ENCODE measurements around the gene COL25A1. TPM values are rescaled to one million over a fixed set of nuclear protein-coding genes. Genes with fewer than 3 reads are reported as not detected.

The COL25A1 gene
- 1.5 TPM for total RNA-seq
- polyA plus RNA-seq, result 0.75 TPM
- long read RNA-seq, donor 1, result 0 reads
- long read RNA-seq, donor 2, result 0 reads
- long read RNA-seq, donor 3, result 0 reads
- long read RNA-seq, donor 4, result 0 reads
- long read RNA-seq, donor 5, result 0 reads
- long read RNA-seq, donor 6, result 0 reads
- long read RNA-seq, donor 7, result 0 reads
- long read RNA-seq, donor 8, result 0 reads
- long read RNA-seq, donor 9, result 0 reads
- long read RNA-seq, donor 10, result 0 reads

DNA sequence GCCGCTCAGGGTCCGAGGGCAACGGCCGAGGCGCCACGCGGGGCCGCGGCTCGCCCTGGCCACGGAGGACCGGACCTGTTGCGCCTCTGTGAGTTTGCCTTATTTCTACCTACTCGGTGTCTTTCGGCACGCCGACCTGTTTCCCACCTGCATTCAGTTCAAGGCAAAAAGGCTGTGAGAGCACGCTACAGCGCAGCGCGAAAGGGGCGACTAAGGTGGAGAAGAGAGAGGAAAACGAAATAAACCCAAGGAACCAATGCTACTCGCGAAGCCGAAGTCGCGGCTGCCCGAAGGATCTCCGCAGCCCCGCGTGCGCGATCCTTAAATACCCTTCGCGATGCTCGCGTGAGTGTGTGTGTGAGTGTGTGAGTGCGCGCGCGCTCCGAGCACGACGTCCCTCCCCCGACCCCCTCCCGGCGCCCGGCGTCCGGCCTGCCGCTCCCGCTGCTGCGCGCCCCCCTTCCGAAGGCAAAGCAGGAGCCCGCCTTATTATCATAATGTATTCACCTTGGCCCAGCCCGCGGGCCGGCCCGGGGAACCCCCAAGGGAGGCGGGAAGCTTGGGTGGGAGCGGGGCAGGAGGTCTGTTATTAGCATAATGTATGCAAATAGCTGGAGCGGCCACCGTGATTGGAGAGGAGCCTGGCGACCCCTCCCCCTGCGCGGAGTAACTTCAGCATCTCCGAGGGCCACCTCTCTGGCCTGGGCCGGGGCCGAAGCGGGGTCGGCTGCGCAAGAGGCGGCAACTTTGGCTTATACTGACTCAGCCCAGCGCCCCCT, at the start of gene COL25A1:
Gene COL25A1 (minus strand): TSS at position 298 of the 779 bp plus-strand sequence.
- H3K27ac ChIP-seq (ENCODE audit: low read depth in 1 of 2, low read length in 1 of 2), result no peak within 1 kb of the TSS
- H3K4me3 ChIP-seq (ENCODE audit: low read length in 2 of 2), result peak within 1 kb of the TSS; percentile 51
- peaks cover 12 to 20% of the 10 kb centered on the region in 2 donors for H3K4me1 ChIP-seq (ENCODE audit: control insufficient read depth in 2 of 2, insufficient read depth in 2 of 2, low read length in 2 of 2)
- no peaks in the 10 kb centered on the region for H3K36me3 ChIP-seq (ENCODE audit: control insufficient read depth in 2 of 2, insufficient read depth in 2 of 2, low read length in 1 of 2)
- H3K9me3 ChIP-seq (ENCODE audit: control insufficient read depth in 2 of 2, insufficient read depth in 1 of 2, low read length in 1 of 2), result peaks cover 0 to 3% of the 10 kb centered on the region in 2 donors
- H3K27me3 ChIP-seq (ENCODE audit: control insufficient read depth in 2 of 2, insufficient read depth in 1 of 2, low read length in 1 of 2), result peaks cover 33 to 38% of the 10 kb centered on the region in 2 donors
- WGBS, result 1% methylated on average over 76 of the region's 76 CpGs
- DNase-seq (ENCODE audit: low read depth in 6 of 9, low spot score in 9 of 9), result peak in 6 of 9 donors; percentile 46 to 72 (median 52)

DNA sequence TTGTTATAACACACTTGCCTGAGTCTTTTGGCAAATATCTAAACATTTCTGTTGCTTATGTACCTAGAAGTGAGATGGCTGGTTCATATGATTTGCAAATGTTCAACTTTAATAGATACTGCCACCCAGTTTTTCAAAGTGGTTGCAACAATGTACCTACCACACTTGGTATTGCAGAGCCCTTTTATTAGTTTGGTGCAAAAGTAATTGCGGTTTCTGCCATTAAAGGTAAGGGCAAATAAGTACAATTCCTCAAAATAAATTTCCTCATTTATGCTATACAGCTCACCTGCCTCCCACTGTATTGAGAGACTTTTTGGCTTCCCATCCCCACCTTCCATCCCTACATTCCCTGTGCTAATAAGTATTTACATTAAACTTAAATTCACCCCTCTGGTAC, 47.7 kb upstream of the COL25A1 start:
- Histone ChIP-seq H3K27me3 (ENCODE audit: control insufficient read depth in 2 of 2, insufficient read depth in 1 of 2, low read length in 1 of 2) (peaks cover 0 to 2% of the 10 kb centered on the region in 2 donors), H3K4me1 (ENCODE audit: control insufficient read depth in 2 of 2, insufficient read depth in 2 of 2, low read length in 2 of 2) (no peaks in the 10 kb centered on the region), H3K36me3 (ENCODE audit: control insufficient read depth in 2 of 2, insufficient read depth in 2 of 2, low read length in 1 of 2) (no peaks in the 10 kb centered on the region), H3K9me3 (ENCODE audit: control insufficient read depth in 2 of 2, insufficient read depth in 1 of 2, low read length in 1 of 2) (peaks cover 0 to 7% of the 10 kb centered on the region in 2 donors), H3K27ac (ENCODE audit: low read depth in 1 of 2, low read length in 1 of 2) (no peak overlapping the region), H3K4me3 (ENCODE audit: low read length in 2 of 2) (no peak overlapping the region)
- no peak for DNase-seq (ENCODE audit: low read depth in 6 of 9, low spot score in 9 of 9)
- WGBS, result 94% methylated on average over 1 of the region's 1 CpG

DNA sequence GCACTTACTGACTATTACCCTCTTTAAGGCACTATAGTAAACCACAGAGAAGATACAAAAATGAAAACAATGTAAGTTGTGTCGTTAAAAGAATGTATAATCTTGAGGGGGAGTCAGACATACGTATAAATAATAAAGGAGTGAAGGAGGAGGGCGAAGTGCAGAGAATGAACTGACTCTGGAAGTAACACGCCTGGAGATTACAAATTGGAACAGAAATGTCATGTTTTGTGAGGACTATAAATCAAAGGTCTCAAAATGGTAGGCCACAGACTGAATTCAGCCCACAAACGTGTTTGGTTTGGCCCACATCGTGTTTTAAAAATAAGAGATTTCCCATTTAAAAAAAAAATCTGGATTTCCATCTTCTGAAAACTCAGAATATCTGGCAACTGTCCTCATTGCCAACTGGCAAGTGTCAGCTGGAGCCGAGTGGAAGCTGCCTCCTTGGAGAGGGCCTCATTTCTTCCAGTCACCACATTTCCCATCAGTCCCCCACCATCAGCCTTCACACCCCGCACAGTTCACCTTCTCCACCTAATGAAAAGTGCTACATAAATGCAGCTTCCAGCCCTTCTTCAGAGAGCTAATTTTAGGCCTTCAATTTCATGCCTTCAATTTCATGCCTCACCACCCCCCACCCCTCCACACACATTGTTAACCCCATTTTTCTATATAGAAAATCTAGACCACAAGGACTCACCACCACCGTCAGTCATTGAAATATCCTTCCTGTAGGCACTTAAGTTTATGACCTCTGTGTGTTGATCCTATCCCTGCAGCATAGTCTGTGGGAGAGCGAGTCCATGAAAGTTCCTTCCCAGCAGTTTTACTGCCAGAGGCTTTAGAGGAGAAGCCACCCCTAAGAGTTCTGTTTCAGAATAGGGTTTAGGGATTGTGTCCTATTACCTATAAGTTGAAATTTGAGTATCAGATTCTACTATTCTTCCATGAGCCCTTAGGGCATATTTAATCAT, 32.0 kb upstream of the COL25A1 start:
- DNase-seq (ENCODE audit: low read depth in 6 of 9, low spot score in 9 of 9), result no peak
- no peaks in the 10 kb centered on the region for H3K36me3 ChIP-seq (ENCODE audit: control insufficient read depth in 2 of 2, insufficient read depth in 2 of 2, low read length in 1 of 2)
- H3K4me3 ChIP-seq (ENCODE audit: low read length in 2 of 2), result no peak overlapping the region
- WGBS, result 90% methylated on average over 10 of the region's 10 CpGs
- no peak overlapping the region for H3K27ac ChIP-seq (ENCODE audit: low read depth in 1 of 2, low read length in 1 of 2)
- no peaks in the 10 kb centered on the region for H3K4me1 ChIP-seq (ENCODE audit: control insufficient read depth in 2 of 2, insufficient read depth in 2 of 2, low read length in 2 of 2)
- H3K27me3 ChIP-seq (ENCODE audit: control insufficient read depth in 2 of 2, insufficient read depth in 1 of 2, low read length in 1 of 2), result no peaks in the 10 kb centered on the region
- no peaks in the 10 kb centered on the region for H3K9me3 ChIP-seq (ENCODE audit: control insufficient read depth in 2 of 2, insufficient read depth in 1 of 2, low read length in 1 of 2)

DNA sequence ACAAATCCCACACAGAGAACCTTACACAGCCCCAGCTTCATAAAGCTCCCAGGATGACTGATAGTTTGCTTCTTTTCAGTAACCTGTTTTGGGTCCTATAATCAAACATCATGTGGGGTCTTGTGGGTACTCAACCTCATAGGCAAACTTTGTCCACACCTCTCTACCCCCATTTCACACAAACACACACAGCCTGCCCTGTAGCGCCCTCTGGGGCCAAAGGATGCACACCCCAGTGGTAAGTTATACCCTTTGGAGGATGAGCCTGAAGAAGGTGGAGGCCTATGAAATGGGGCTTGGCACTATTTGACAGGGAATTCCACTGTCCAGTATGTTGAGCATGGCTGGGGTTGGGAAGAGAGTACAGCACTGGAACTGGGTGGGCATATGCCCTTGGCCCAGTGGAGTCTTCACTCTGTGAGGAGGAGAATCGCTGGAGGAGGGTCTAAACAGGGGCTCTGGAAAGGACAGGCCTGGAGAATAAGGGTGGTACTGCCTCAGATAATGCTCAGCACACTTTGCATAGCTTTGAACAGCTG, 30.5 kb upstream of the COL25A1 start:
- Histone ChIP-seq H3K27ac (ENCODE audit: low read depth in 1 of 2, low read length in 1 of 2) (no peak overlapping the region), H3K36me3 (ENCODE audit: control insufficient read depth in 2 of 2, insufficient read depth in 2 of 2, low read length in 1 of 2) (no peaks in the 10 kb centered on the region), H3K4me1 (ENCODE audit: control insufficient read depth in 2 of 2, insufficient read depth in 2 of 2, low read length in 2 of 2) (no peaks in the 10 kb centered on the region), H3K9me3 (ENCODE audit: control insufficient read depth in 2 of 2, insufficient read depth in 1 of 2, low read length in 1 of 2) (no peaks in the 10 kb centered on the region), H3K27me3 (ENCODE audit: control insufficient read depth in 2 of 2, insufficient read depth in 1 of 2, low read length in 1 of 2) (no peaks in the 10 kb centered on the region), H3K4me3 (ENCODE audit: low read length in 2 of 2) (no peak overlapping the region)
- peak in 4 of 9 donors; percentile 5 to 33 (median 18) for DNase-seq (ENCODE audit: low read depth in 6 of 9, low spot score in 9 of 9)
- 89% methylated on average over 2 of the region's 2 CpGs for WGBS

DNA sequence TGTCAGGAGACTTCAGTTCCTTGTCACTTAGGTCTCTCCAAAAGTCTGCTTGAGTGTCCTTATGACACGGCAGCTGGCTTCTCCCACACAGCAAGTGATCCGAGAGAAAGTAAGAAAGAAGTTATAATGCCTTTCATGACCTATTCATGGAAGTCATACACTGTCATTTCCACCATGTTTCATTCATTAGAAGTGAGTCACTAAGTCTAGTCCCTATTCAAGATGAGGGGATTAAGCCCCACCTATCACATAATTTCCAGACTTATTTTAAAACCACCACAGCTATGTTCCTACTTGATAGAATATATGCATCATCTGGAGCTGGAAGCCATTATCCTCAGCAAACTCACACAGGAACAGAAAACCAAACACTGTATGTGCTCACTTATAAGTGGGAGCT, 25.2 kb upstream of the COL25A1 start:
- WGBS, result 100% methylated on average over 2 of the region's 2 CpGs
- no peaks in the 10 kb centered on the region for H3K4me1 ChIP-seq (ENCODE audit: control insufficient read depth in 2 of 2, insufficient read depth in 2 of 2, low read length in 2 of 2)
- H3K4me3 ChIP-seq (ENCODE audit: low read length in 2 of 2), result no peak overlapping the region
- no peak overlapping the region for H3K27ac ChIP-seq (ENCODE audit: low read depth in 1 of 2, low read length in 1 of 2)
- peaks cover 0 to 8% of the 10 kb centered on the region in 2 donors for H3K9me3 ChIP-seq (ENCODE audit: control insufficient read depth in 2 of 2, insufficient read depth in 1 of 2, low read length in 1 of 2)
- H3K27me3 ChIP-seq (ENCODE audit: control insufficient read depth in 2 of 2, insufficient read depth in 1 of 2, low read length in 1 of 2), result no peaks in the 10 kb centered on the region
- DNase-seq (ENCODE audit: low read depth in 6 of 9, low spot score in 9 of 9), result no peak
- no peaks in the 10 kb centered on the region for H3K36me3 ChIP-seq (ENCODE audit: control insufficient read depth in 2 of 2, insufficient read depth in 2 of 2, low read length in 1 of 2)

DNA sequence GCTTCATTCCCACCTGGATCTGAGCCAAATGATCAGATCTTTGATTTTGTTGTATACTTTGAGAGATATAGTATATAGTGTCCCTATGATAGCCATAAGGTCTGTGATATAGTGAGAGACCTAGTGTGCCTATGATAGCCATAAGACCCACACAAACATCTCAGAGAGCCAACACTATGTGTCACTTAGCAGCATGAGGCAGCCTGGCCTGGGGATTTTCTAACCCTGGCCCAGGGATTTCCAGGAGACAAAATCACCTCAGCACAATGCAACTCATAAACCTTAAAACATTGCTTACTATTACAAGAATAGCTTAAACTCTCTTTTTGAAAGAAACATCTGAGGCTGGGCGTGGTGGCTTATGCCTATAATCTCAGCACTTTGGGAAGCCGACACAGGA, 23.2 kb upstream of the COL25A1 start:
- DNase-seq (ENCODE audit: low read depth in 6 of 9, low spot score in 9 of 9), result no peak
- Histone ChIP-seq H3K27ac (ENCODE audit: low read depth in 1 of 2, low read length in 1 of 2) (no peak overlapping the region), H3K9me3 (ENCODE audit: control insufficient read depth in 2 of 2, insufficient read depth in 1 of 2, low read length in 1 of 2) (peaks cover 0 to 9% of the 10 kb centered on the region in 2 donors), H3K36me3 (ENCODE audit: control insufficient read depth in 2 of 2, insufficient read depth in 2 of 2, low read length in 1 of 2) (no peaks in the 10 kb centered on the region), H3K4me1 (ENCODE audit: control insufficient read depth in 2 of 2, insufficient read depth in 2 of 2, low read length in 2 of 2) (no peaks in the 10 kb centered on the region), H3K4me3 (ENCODE audit: low read length in 2 of 2) (no peak overlapping the region), H3K27me3 (ENCODE audit: control insufficient read depth in 2 of 2, insufficient read depth in 1 of 2, low read length in 1 of 2) (no peaks in the 10 kb centered on the region)
- WGBS, result 96% methylated on average over 2 of the region's 2 CpGs

DNA sequence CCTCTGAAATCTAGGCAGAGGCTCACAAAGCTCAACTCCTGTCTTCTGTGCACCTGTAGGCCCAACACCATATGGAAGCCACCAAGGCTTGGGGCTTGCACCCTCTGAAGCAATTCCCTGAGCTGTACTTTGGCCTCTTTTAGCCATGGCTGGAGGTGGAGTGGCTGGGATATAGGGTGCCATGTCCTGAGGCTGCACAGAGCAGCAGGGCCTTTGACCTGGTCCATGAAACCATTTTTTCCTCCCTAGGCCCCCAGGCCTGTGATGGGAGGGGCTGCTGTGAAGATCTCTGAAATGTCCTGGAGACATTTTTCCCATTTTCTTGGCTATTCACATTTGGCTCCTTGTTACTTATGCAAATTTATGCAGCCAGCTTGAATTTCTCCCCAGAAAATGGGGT, 20.9 kb upstream of the COL25A1 start:
- no peak overlapping the region for H3K4me3 ChIP-seq (ENCODE audit: low read length in 2 of 2)
- H3K9me3 ChIP-seq (ENCODE audit: control insufficient read depth in 2 of 2, insufficient read depth in 1 of 2, low read length in 1 of 2), result peaks cover 0 to 9% of the 10 kb centered on the region in 2 donors
- no peak overlapping the region for H3K27ac ChIP-seq (ENCODE audit: low read depth in 1 of 2, low read length in 1 of 2)
- no peaks in the 10 kb centered on the region for H3K4me1 ChIP-seq (ENCODE audit: control insufficient read depth in 2 of 2, insufficient read depth in 2 of 2, low read length in 2 of 2)
- H3K27me3 ChIP-seq (ENCODE audit: control insufficient read depth in 2 of 2, insufficient read depth in 1 of 2, low read length in 1 of 2), result no peaks in the 10 kb centered on the region
- no peak for DNase-seq (ENCODE audit: low read depth in 6 of 9, low spot score in 9 of 9)
- H3K36me3 ChIP-seq (ENCODE audit: control insufficient read depth in 2 of 2, insufficient read depth in 2 of 2, low read length in 1 of 2), result no peaks in the 10 kb centered on the region

DNA sequence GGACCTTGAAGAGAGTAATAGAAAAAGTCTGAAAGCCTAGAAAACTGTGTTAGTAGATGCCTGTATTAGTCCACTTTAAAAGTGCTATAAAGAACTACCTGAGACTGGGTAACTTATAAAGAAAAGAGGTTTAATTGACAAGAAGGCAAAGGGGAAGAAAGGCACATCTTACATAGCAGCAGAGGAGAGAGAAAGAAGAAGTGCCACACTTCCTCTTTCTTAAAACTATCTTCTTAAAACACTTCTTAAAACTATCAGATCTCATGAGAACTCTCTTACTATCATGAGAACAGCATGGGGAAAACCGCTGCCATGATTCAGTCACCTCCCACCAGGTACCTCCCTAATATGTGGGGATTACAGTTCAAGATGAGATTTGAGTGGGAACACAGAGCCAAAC, 18.8 kb upstream of the COL25A1 start:
- no peaks in the 10 kb centered on the region for H3K36me3 ChIP-seq (ENCODE audit: control insufficient read depth in 2 of 2, insufficient read depth in 2 of 2, low read length in 1 of 2)
- H3K27ac ChIP-seq (ENCODE audit: low read depth in 1 of 2, low read length in 1 of 2), result no peak overlapping the region
- no peaks in the 10 kb centered on the region for H3K4me1 ChIP-seq (ENCODE audit: control insufficient read depth in 2 of 2, insufficient read depth in 2 of 2, low read length in 2 of 2)
- no peak for DNase-seq (ENCODE audit: low read depth in 6 of 9, low spot score in 9 of 9)
- WGBS, result 100% methylated on average over 1 of the region's 1 CpG
- H3K4me3 ChIP-seq (ENCODE audit: low read length in 2 of 2), result no peak overlapping the region
- no peaks in the 10 kb centered on the region for H3K27me3 ChIP-seq (ENCODE audit: control insufficient read depth in 2 of 2, insufficient read depth in 1 of 2, low read length in 1 of 2)
- H3K9me3 ChIP-seq (ENCODE audit: control insufficient read depth in 2 of 2, insufficient read depth in 1 of 2, low read length in 1 of 2), result peaks cover 0 to 9% of the 10 kb centered on the region in 2 donors
